ENCODE measurements around the gene MCOLN1.

Gene MCOLN1

DNA sequence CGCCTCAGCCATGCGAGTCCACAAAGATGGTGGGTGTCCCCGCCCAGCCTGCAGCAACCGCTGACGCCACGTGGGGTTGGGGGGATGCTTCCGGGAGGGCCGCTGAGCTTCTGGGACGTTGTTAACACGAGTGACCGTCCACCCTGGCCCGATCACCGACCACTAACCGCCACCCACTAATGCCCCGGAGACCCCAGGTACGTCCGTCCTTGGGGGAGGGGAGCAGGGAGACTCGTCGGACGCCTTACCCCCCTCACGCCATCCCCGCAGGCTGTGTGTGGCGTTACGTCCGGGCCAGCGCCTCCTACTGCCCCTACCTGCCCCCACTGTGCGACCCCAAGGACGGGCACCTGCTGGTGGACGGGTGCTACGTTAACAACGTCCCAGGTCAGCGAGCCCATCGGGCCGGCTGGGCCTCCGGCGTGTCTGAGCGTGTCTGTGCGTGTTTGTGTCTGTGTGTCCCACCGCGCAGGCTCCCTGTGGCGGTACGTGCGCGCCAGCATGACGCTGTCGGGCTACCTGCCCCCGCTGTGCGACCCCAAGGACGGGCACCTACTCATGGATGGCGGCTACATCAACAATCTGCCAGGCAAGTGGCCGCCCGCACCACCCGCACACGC is 34.4 kb downstream of the MCOLN1 start:
- no peak for ATAC-seq
- TF ChIP-seq, protein P1, sequence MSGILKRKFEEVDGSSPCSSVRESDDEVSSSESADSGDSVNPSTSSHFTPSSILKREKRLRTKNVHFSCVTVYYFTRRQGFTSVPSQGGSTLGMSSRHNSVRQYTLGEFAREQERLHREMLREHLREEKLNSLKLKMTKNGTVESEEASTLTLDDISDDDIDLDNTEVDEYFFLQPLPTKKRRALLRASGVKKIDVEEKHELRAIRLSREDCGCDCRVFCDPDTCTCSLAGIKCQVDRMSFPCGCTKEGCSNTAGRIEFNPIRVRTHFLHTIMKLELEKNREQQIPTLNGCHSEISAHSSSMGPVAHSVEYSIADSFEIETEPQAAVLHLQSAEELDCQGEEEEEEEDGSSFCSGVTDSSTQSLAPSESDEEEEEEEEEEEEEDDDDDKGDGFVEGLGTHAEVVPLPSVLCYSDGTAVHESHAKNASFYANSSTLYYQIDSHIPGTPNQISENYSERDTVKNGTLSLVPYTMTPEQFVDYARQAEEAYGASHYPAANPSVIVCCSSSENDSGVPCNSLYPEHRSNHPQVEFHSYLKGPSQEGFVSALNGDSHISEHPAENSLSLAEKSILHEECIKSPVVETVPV (CRISPR knock-in tag; IDR thresholded peaks at IDR 0.05): no peak
- TF ChIP-seq ESRRG (CRISPR knock-in tag; IDR thresholded peaks at IDR 0.05): no peak
- no peak for TF ChIP-seq ARNTL (CRISPR knock-in tag; IDR thresholded peaks at IDR 0.05; ENCODE audit: borderline replicate concordance, low read depth)
- no peak for TF ChIP-seq GLIS3 (CRISPR knock-in tag; IDR thresholded peaks at IDR 0.05)
- no peak for TF ChIP-seq PPARA (CRISPR knock-in tag; IDR thresholded peaks at IDR 0.05; ENCODE audit: borderline replicate concordance)
- no peak for TF ChIP-seq CSDC2 (CRISPR knock-in tag; IDR thresholded peaks at IDR 0.05)
- TF ChIP-seq ZFP3 (CRISPR knock-in tag; IDR thresholded peaks at IDR 0.05): no peak
- no peak for TF ChIP-seq TSHZ2 (CRISPR knock-in tag; IDR thresholded peaks at IDR 0.05)

DNA sequence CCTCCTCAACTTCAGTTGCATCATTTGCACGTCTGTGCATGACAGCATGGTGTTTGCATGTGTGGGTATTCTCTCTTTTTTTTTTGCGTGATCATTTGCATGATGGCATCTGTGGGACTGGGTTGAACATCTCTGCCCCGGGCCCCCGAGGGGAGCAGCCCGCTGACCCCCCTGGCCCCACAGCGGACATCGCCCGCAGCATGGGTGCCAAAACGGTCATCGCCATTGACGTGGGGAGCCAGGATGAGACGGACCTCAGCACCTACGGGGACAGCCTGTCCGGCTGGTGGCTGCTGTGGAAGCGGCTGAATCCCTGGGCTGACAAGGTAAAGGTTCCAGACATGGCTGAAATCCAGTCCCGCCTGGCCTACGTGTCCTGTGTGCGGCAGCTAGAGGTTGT is 36.2 kb downstream of the MCOLN1 start:
- TF ChIP-seq TCF4 (CRISPR knock-in tag; IDR thresholded peaks at IDR 0.05; ENCODE audit: borderline replicate concordance) (no peak), BACH2 (CRISPR knock-in tag; IDR thresholded peaks at IDR 0.05; ENCODE audit: borderline replicate concordance) (no peak), ZFP30 (CRISPR knock-in tag; IDR thresholded peaks at IDR 0.05) (no peak), CSDC2 (CRISPR knock-in tag; IDR thresholded peaks at IDR 0.05) (no peak), ARNTL (CRISPR knock-in tag; IDR thresholded peaks at IDR 0.05; ENCODE audit: borderline replicate concordance, low read depth) (no peak), ZFP3 (CRISPR knock-in tag; IDR thresholded peaks at IDR 0.05) (no peak), GLIS3 (CRISPR knock-in tag; IDR thresholded peaks at IDR 0.05) (no peak), SNAI2 (CRISPR knock-in tag; IDR thresholded peaks at IDR 0.05) (no peak), ZNF8 (CRISPR knock-in tag; IDR thresholded peaks at IDR 0.05) (no peak), PATZ1 (CRISPR knock-in tag; IDR thresholded peaks at IDR 0.05; ENCODE audit: borderline replicate concordance) (no peak), ESRRG (CRISPR knock-in tag; IDR thresholded peaks at IDR 0.05) (no peak), ZNF70 (CRISPR knock-in tag; IDR thresholded peaks at IDR 0.05) (no peak), OSR1 (CRISPR knock-in tag; IDR thresholded peaks at IDR 0.05) (no peak), ZC3H10 (CRISPR knock-in tag; IDR thresholded peaks at IDR 0.05) (no peak), ZNF565 (CRISPR knock-in tag; conservative IDR thresholded peaks at IDR 0.05; ENCODE audit: low read depth) (no peak)
- TF ChIP-seq, protein P1 (CRISPR knock-in tag; IDR thresholded peaks at IDR 0.05): no peak
- no peak for ATAC-seq

GRCh38 chr19:7559102-7559501 is 36.7 kb downstream of the MCOLN1 start:
- no peak for ATAC-seq
- TF ChIP-seq PATZ1 (CRISPR knock-in tag; IDR thresholded peaks at IDR 0.05; ENCODE audit: borderline replicate concordance) (no peak), ARNTL (CRISPR knock-in tag; IDR thresholded peaks at IDR 0.05; ENCODE audit: borderline replicate concordance, low read depth) (no peak), OSR1 (CRISPR knock-in tag; IDR thresholded peaks at IDR 0.05) (no peak), ZNF70 (CRISPR knock-in tag; IDR thresholded peaks at IDR 0.05) (no peak), SNAI2 (CRISPR knock-in tag; IDR thresholded peaks at IDR 0.05) (no peak), ESRRG (CRISPR knock-in tag; IDR thresholded peaks at IDR 0.05) (no peak), TSHZ2 (CRISPR knock-in tag; IDR thresholded peaks at IDR 0.05) (no peak), BACH2 (CRISPR knock-in tag; IDR thresholded peaks at IDR 0.05; ENCODE audit: borderline replicate concordance) (no peak), RARB (CRISPR knock-in tag; IDR thresholded peaks at IDR 0.05) (no peak), ZNF8 (CRISPR knock-in tag; IDR thresholded peaks at IDR 0.05) (no peak), ZFP30 (CRISPR knock-in tag; IDR thresholded peaks at IDR 0.05) (no peak), ZC3H10 (CRISPR knock-in tag; IDR thresholded peaks at IDR 0.05) (no peak), ZNF565 (CRISPR knock-in tag; conservative IDR thresholded peaks at IDR 0.05; ENCODE audit: low read depth) (no peak), TCF4 (CRISPR knock-in tag; IDR thresholded peaks at IDR 0.05; ENCODE audit: borderline replicate concordance) (no peak), GLIS3 (CRISPR knock-in tag; IDR thresholded peaks at IDR 0.05) (no peak), CSDC2 (CRISPR knock-in tag; IDR thresholded peaks at IDR 0.05) (no peak)
- TF ChIP-seq, protein P1 (CRISPR knock-in tag; IDR thresholded peaks at IDR 0.05): no peak
